ENCODE results near the gene SESN3.
"Not testable (repeated sequence)": the region's sequence is repeated elsewhere in the genome, so short reads cannot be mapped to it uniquely, and the experiment has no call there.

DNA sequence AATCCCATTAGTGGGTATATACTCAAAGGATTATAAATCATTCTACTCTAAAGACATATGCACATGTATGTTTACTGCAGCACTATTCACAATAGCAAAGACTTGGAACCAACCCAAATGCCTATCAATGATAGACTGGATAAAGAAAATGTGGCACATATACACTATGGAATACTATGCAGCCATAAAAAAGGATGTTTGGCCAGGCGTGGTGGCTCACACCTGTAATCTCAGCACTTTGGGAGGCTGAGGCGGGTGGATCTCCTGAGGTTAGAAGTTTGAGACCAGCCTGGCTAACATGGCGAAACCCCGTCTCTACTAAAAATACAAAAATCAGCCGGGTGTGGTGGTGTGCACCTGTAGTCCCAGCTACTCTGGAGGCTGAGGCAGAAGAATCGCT is 21.5 kb downstream of the SESN3 start:
- TF ChIP-seq, protein P1, sequence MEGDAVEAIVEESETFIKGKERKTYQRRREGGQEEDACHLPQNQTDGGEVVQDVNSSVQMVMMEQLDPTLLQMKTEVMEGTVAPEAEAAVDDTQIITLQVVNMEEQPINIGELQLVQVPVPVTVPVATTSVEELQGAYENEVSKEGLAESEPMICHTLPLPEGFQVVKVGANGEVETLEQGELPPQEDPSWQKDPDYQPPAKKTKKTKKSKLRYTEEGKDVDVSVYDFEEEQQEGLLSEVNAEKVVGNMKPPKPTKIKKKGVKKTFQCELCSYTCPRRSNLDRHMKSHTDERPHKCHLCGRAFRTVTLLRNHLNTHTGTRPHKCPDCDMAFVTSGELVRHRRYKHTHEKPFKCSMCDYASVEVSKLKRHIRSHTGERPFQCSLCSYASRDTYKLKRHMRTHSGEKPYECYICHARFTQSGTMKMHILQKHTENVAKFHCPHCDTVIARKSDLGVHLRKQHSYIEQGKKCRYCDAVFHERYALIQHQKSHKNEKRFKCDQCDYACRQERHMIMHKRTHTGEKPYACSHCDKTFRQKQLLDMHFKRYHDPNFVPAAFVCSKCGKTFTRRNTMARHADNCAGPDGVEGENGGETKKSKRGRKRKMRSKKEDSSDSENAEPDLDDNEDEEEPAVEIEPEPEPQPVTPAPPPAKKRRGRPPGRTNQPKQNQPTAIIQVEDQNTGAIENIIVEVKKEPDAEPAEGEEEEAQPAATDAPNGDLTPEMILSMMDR (IDR thresholded peaks at IDR 0.05): not testable (repeated sequence)
- not testable (repeated sequence) for TF ChIP-seq POLR2A, EP300 (IDR thresholded peaks at IDR 0.05)
